Tibial nerve (tissue), 4 donors: Measurements from ENCODE around the gene TMEM191C. TPM values are rescaled to one million over a fixed set of nuclear protein-coding genes. Genes with fewer than 3 reads are reported as not detected.
"Not testable (repeated sequence)": the region's sequence is repeated elsewhere in the genome, so short reads cannot be mapped to it uniquely, and the experiment has no call there.

Experiments
- DNase-seq, 2 donors: peaks; one replicate each; pipeline ENCODE4 v3.0.0-alpha.2; 2019; ENCODE audit warnings: low spot score in 2 of 2
- H3K27ac ChIP-seq, 4 donors: fragments of 200-600 bp; sonication (generic) in 3 of 4; one replicate each; pipeline ENCODE4 v1.5.1; 2017 to 2019; ENCODE audit warnings: mild to moderate bottlenecking in 1 of 4
- H3K27me3 ChIP-seq, 2 donors: fragments of 200-600 bp; sonication (generic) in 1 of 2; one replicate each; pipeline versions ENCODE4 v1.5.1 to v1.6.0; 2017 to 2019
- H3K36me3 ChIP-seq, 3 donors: fragments of 200-600 bp; sonication (generic); one replicate each; pipeline ENCODE4 v1.5.1; 2018 to 2019
- H3K4me1 ChIP-seq, 4 donors: fragments of 200-600 bp; sonication (generic) in 3 of 4; one replicate each; pipeline ENCODE4 v1.5.1; 2017 to 2019
- H3K4me3 ChIP-seq, 4 donors: fragments of 200-600 bp; sonication (generic) in 3 of 4; one replicate each; pipeline ENCODE4 v1.5.1; 2017 to 2019; ENCODE audit warnings: mild to moderate bottlenecking in 1 of 4, moderate library complexity in 1 of 4
- H3K9me3 ChIP-seq, 4 donors: fragments of 200-600 bp; sonication (generic) in 3 of 4; one replicate each; pipeline ENCODE4 v1.5.1; 2017 to 2019
- EP300 ChIP-seq, 2 donors: sonication (generic); formaldehyde crosslinking; IDR thresholded peaks; one replicate each; pipeline ENCODE4 v1.6.1; 2017; ENCODE audit warnings: antibody characterized with exemption in 2 of 2, mild to moderate bottlenecking in 1 of 2
- POLR2A ChIP-seq, 2 donors: fragments of 450-650 bp; IDR thresholded peaks; one replicate each; pipeline ENCODE4 v1.6.1; 2017; ENCODE audit warnings: antibody characterized with exemption in 2 of 2, mild to moderate bottlenecking in 2 of 2, moderate library complexity in 2 of 2
- WGBS, 2 donors: methylation state at CpG; one replicate each; pipeline ENCODE4 v1.1.5; 2018; 5-methylcytosine and 5-hydroxymethylcytosine counted together
- total RNA-seq, 4 donors: library from RNA; depleted of rRNA; stranded (reverse); fragments of >200 nt; gene quantifications; one replicate each; pipeline ENCODE4 v1.1.0, GENCODE V29; 2016
- TF ChIP-seq, protein P1 (sequence below), 5 experiments: fragments of 200-600 bp in 3 of 5; fragments of 450-650 bp in 2 of 5; sonication (generic) in 3 of 5; IDR thresholded peaks; one replicate each; pipeline ENCODE4 v1.5.1; 2016 to 2019; ENCODE audit warnings: antibody characterized with exemption in 5 of 5, mild to moderate bottlenecking in 3 of 5, moderate library complexity in 2 of 5

The TMEM191C gene
- total RNA-seq, 4 donors from 2014 or later = 0.98 to 5.4 (median 4.4) TPM; not detected in 1

DNA sequence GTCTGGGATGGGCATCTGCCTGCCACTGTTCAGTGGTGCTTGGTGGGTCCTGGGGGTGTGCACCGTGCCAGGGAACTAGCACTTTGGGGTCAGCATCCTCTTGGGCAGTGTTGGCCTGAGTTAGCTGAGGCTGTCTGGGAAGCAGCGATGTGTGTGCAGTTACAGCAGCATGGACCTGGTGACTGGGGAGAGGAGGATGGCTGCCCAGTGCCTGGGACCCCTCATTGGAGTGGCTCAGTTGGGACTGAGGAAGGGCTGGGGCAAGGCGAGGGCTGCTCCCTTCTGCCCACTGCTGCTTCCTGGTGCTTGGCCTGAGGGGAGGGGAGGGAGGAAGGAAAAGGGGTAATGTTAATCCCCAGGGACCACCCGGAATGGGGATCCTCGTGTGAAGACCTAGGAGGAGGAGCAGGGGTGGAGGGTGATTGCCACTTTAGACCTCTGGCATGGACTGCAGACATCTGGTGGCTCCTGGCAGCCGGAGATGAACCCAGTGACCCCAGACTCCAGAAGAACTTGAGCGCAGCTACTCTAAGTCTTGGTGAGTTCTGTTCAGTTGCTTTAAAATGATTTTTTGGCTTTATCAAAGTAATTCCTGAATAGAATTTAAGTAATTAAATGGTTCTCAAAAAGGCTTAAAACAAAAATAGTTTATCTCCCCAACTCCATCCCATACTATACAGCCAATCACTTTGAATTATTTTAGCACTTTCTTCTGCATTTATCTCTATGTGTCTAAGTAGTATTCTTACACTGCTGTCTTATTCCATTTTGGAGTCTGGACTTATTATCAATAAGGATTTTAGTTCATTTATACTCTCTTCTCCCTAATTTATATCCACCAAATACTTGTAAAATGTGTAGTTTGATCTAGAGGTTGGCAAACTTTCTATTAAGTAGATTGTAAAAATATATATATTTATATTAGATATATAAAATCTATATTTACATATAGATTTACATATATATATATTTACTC lies 15.4 kb upstream of the TMEM191C start:
- H3K4me3 ChIP-seq = no peak overlapping the region
- H3K4me1 ChIP-seq = no peaks in the 10 kb centered on the region
- TF ChIP-seq, protein P1, sequence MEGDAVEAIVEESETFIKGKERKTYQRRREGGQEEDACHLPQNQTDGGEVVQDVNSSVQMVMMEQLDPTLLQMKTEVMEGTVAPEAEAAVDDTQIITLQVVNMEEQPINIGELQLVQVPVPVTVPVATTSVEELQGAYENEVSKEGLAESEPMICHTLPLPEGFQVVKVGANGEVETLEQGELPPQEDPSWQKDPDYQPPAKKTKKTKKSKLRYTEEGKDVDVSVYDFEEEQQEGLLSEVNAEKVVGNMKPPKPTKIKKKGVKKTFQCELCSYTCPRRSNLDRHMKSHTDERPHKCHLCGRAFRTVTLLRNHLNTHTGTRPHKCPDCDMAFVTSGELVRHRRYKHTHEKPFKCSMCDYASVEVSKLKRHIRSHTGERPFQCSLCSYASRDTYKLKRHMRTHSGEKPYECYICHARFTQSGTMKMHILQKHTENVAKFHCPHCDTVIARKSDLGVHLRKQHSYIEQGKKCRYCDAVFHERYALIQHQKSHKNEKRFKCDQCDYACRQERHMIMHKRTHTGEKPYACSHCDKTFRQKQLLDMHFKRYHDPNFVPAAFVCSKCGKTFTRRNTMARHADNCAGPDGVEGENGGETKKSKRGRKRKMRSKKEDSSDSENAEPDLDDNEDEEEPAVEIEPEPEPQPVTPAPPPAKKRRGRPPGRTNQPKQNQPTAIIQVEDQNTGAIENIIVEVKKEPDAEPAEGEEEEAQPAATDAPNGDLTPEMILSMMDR (IDR thresholded peaks at IDR 0.05) = no peak
- TF ChIP-seq EP300 (IDR thresholded peaks at IDR 0.05) (no peak), POLR2A (IDR thresholded peaks at IDR 0.05) (no peak)
- H3K9me3 ChIP-seq = no peaks in the 10 kb centered on the region
- no peaks in the 10 kb centered on the region for H3K27me3 ChIP-seq
- H3K27ac ChIP-seq = no peak overlapping the region
- peaks cover 0 to 28% (median 0%) of the 10 kb centered on the region in 3 donors for H3K36me3 ChIP-seq
- WGBS, 2 donors = 75 to 78% methylated on average over 7 of the region's 7 CpGs
- peak in 1 of 2 donors; percentile 5 for DNase-seq

DNA sequence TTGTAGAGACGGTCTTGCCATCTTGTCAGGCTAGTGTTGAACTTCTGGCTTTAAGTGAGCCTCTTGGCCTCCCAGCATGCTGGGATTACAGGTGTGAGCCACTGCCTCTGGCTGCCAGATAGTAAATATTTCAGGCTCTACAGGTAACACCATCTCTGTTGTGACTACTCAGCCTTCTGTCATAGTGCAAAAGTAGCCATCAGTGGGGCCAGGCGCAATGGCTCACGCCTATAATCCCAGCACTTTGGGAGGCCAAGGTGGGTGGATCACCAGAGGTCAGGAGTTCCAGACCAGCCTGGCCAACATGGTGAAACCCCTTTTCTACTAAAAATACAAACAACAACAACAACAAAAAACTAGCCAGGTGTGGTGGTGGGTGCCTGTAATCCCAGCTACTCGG lies 14.5 kb upstream of the TMEM191C start:
- 94% methylated on average over 4 of the region's 4 CpGs for WGBS, 2 donors
- not testable (repeated sequence) for H3K27ac ChIP-seq, H3K9me3 ChIP-seq, H3K4me1 ChIP-seq, H3K27me3 ChIP-seq, H3K4me3 ChIP-seq
- H3K36me3 ChIP-seq = peaks cover 0 to 21% (median 0%) of the 10 kb centered on the region in 3 donors
- DNase-seq = peak in 1 of 2 donors; percentile 1

DNA sequence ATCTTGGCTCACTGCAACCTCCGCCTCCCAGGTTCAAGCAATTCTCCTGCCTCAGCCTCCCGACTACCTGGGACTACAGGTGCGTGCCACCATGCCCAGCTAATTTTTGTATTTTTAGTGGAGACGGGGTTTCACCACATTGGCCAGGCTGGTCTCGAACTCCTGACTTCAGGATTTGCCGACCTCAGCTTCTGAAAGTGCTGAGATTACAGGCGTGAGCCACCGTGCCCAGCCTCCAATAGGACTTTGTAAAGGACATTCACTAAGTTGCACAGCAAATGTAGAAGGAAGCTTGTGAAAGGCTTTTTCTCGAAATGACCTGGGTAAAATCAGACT lies 12.2 kb upstream of the TMEM191C start:
- H3K27me3 ChIP-seq, H3K27ac ChIP-seq, H3K9me3 ChIP-seq, DNase-seq, H3K4me3 ChIP-seq, H3K4me1 ChIP-seq, H3K36me3 ChIP-seq: not testable (repeated sequence)
- 91 to 92% methylated on average over 9 of the region's 9 CpGs for WGBS, 2 donors

DNA sequence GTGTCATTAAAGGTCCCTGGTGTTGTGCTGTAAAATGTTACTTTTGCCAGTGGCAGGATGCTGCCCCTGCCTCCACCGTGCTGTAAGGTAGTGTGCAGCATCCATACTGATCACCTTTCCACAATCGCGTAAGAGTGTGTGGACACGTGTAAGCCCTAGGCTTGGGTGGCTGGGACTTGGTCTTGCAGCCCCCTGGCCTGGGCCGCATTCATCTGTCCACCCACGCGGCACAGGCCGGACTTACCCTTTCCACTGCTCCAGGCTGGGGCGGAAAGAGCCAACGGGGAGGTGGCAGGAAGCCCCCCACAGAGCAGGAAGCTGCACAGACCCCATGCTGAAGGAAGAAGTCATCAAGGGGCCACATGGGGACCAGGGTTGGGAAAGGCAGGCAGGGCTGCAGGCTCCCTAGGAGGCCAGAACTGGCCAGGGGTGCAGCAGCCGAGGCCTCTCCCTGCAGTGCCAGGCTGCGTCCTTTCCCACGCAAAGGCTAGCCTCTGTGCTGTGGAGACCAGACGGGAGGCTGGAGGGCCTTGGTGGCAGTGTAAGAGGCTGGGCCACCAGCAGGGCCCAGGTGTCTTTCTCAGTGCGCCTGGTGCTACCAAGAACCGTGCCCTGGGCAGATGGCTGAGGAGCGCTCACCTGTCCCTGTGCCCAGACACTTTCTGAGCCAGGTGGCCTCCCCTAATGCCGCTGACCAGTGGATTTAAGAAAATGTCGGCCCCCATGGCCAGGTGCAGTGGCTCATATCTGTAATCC lies 11.7 kb upstream of the TMEM191C start:
- peak in 1 of 2 donors; percentile 5 for DNase-seq

DNA sequence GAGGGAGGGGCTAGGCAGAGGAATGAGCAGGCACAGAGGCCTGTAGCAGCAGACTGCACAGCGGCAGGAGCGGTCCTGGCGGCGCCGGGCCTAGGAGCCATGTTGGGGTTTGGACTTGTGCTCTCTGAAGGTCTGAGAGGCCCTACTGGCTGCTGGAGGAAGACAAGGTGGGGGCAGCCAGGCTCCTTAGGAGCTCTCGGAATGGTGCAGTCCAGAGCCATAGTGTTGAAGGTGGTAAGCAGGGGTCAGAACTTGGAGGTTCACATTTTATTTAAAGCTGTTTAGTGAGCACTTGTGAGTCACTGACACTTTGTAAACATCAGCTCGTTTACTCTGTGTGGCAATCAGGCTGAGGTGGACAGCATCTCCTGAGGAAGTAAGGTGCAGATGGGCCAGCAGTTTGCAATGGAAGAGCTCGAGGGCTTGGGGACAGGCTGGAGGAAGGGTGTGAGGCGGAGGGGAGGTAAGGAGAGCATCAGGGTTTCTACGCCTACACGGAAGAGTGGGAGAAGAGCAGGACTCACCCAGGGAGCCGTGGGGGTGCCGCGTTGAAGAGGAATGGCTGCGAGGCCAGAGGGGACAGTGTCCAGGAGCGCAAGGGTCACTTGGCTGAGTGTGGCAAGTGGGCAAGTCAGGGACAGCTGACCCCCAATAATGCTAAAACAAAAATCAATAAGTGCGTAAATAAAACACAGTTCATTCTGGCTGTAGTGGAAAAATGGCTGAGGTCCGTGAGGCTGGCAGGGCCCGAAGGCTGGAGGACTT lies 10.0 kb upstream of the TMEM191C start:
- peak in 1 of 2 donors; percentile 4 for DNase-seq
- Histone ChIP-seq H3K27ac (no peak overlapping the region), H3K4me3 (no peak overlapping the region), H3K4me1 (no peaks in the 10 kb centered on the region), H3K9me3 (no peaks in the 10 kb centered on the region), H3K36me3 (no peaks in the 10 kb centered on the region), H3K27me3 (no peaks in the 10 kb centered on the region)
- TF ChIP-seq EP300 (IDR thresholded peaks at IDR 0.05) = no peak
- TF ChIP-seq, protein P1 (IDR thresholded peaks at IDR 0.05) = no peak
- 83 to 89% methylated on average over 19 of the region's 19 CpGs for WGBS, 2 donors

More for the DNA sequence above, 11.7 kb upstream of the TMEM191C start:
- H3K27me3 ChIP-seq = no peaks in the 10 kb centered on the region
- H3K27ac ChIP-seq = no peak overlapping the region
- H3K36me3 ChIP-seq = peaks cover 0 to 1% (median 0%) of the 10 kb centered on the region in 3 donors
- TF ChIP-seq, protein P1 (IDR thresholded peaks at IDR 0.05) = no peak
- no peak for TF ChIP-seq EP300 (IDR thresholded peaks at IDR 0.05)
- TF ChIP-seq POLR2A (IDR thresholded peaks at IDR 0.05) = no peak
- no peaks in the 10 kb centered on the region for H3K4me1 ChIP-seq
- no peaks in the 10 kb centered on the region for H3K9me3 ChIP-seq
- no peak overlapping the region for H3K4me3 ChIP-seq
- 78 to 80% methylated on average over 14 to 19 of the region's 19 CpGs for WGBS, 2 donors

DNA sequence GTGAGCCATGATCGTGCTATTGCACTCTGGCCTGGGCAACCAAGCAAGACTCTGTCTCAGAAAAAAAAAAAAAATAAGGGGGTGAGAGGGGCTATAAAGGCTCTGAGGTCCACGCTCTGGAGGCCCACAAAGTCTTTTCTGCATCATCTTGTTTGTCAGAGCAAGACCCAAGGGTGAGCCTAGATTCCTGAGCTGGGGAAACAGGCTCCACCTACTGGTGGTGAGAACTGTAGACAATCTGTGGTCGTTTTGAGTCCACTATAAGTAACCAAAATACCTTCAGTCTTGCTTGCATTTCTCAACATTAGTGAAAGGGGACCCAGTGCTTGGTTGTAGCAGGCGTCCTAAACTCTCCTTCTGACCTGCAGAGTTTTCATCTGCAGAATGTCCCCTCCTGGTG lies 4.5 kb upstream of the TMEM191C start:
- H3K4me1 ChIP-seq, H3K9me3 ChIP-seq, H3K36me3 ChIP-seq, H3K4me3 ChIP-seq, DNase-seq, H3K27me3 ChIP-seq, H3K27ac ChIP-seq: not testable (repeated sequence)
- no CpG with 5 or more reads among the region's 4 CpGs for WGBS, 2 donors

DNA sequence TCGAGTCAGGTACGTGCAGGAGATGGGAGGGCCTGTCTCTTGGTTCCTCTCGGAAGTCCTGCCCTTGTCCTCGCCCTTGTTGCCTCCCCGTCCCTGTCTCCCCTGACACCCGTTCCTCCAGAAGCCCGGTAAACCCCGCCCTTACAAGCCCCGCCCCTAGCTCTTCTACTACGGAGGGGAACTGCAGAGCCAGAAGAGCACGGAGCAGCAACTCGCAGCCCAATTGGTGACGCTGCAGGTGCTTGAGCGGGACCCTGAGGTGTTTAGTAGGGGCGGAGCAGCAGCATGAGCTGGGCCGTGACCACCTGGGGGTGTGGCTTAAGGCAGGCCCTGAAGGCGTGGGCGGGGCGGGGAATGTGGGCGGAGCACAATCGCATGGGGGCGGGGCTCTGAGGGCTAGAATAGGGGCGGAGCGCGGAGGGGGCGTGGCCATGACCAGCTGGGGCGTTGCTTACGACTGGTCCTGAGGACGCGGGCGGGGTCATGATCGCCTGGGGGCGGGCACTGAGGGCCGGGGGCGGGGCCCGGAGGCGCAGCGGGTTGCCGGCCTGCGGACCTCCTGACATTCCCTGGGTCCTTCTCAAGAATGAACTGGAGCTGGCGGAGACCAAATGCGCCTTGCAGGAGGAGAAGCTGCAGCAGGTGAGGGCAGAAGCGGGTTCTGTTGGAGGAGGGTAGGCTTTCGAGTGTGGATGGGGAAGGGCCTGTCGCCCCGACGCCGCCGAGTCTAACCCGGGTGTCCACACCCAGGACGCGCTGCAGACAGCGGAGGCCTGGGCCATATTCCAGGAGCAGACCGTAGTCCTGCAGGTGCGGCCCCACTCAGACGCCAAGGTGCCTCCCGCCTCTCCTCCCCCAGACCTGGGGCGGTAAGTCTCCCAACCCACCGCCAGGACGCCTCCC lies 1.3 kb downstream of the TMEM191C start:
- no CpG with 5 or more reads among the region's 60 CpGs for WGBS, 2 donors
- Histone ChIP-seq H3K27ac (peak overlapping the region; percentile 15 to 63 (median 58)), H3K4me3 (peak overlapping the region; percentile 12 to 54 (median 37))
- not testable (repeated sequence) for H3K9me3 ChIP-seq, H3K4me1 ChIP-seq, H3K36me3 ChIP-seq, H3K27me3 ChIP-seq
- peak; percentile 86 to 90 for DNase-seq

DNA sequence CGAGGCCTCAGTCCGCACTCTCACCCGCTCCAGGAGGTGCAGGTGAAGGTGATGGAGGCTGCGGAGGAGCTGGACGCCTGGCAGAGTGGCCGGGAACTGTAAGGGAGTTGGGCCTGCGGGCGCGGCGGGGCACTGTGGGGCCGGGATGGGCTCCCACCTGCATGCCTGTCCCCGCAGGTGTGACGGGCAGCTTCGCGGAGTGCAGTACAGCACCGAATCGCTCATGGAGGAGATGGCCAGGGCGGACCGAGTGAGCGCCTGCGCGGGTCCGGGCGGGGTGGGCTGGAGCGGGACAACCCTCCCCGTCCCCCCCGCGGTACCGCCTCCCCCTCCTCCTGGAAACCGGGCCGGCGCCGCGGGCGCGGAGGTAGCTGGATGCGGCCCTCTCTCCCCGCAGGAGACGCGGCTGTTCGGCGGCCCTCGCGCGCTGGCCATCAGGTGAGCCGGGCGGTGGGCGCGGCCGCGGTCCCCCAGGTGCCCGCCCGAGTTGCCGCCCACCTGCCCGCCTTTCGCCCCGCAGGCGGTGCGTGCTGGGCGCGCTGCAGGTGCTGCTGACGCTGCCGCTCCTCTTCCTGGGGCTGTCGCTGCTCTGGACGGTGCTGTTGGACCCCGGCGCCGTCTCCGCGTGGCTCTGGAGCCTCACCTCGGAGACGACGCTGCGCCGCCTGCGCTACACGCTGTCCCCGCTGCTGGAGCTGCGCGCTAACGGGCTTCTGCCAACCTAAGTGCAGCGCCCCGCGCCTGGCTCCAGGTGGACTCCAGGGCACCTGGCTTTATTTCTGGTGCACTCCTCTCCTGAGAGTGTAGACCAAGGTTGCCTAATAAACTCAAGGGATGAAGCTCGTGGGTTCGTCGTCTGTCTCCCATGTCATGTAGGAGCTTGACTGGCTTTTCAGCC lies 2.2 kb downstream of the TMEM191C start:
- WGBS, 2 donors = 33% methylated on average over 19 of the region's 87 CpGs; no CpG with 5 or more reads in 1 of the 2 donors
- not testable (repeated sequence) for H3K27ac ChIP-seq, H3K36me3 ChIP-seq, H3K4me3 ChIP-seq, DNase-seq, H3K9me3 ChIP-seq, H3K4me1 ChIP-seq, H3K27me3 ChIP-seq
